MM.1S (cell line): ENCODE results near the gene TRAPPC6A.

ENCODE experiments used
- DNase-seq: peaks from one replicate; pipeline ENCODE4 v3.0.0-alpha.2; 2015
- H2AFZ ChIP-seq: fragments of 300-600 bp; sonication (generic); 2 replicates; pipeline ENCODE4 v1.6.0; 2016; ENCODE audit warnings: antibody characterized with exemption, low read length
- H3F3A ChIP-seq: fragments of 300-600 bp; sonication (generic); 2 replicates; pipeline ENCODE4 v1.6.1; 2016; ENCODE audit warnings: mild to moderate bottlenecking, antibody characterized with exemption, low read length, moderate library complexity, mixed read lengths; ENCODE audit not compliant: insufficient read depth
- H3K27ac ChIP-seq: fragments of 300-600 bp; sonication (generic); 2 replicates; pipeline ENCODE4 v1.5.1; 2016; ENCODE audit warnings: mild to moderate bottlenecking, low read length
- H3K27me3 ChIP-seq: fragments of 300-600 bp; sonication (generic); replicated peaks from 2 replicates; pipeline ENCODE4 v1.6.0; 2016; ENCODE audit warnings: low read length; ENCODE audit not compliant: insufficient read depth
- H3K36me3 ChIP-seq: fragments of 300-600 bp; sonication (generic); replicated peaks from 2 replicates; pipeline ENCODE4 v1.6.1; 2016; ENCODE audit warnings: mild to moderate bottlenecking, low read length, mixed read lengths; ENCODE audit not compliant: insufficient read depth
- H3K4me1 ChIP-seq: fragments of 300-600 bp; sonication (generic); 2 replicates; pipeline ENCODE4 v1.6.1; 2016; ENCODE audit warnings: low read length, mixed read lengths
- H3K4me2 ChIP-seq: fragments of 300-600 bp; sonication (generic); 2 replicates; pipeline ENCODE4 v1.6.0; 2016; ENCODE audit warnings: low read depth, low read length
- H3K4me3 ChIP-seq: fragments of 300-600 bp; sonication (generic); 2 replicates; pipeline ENCODE4 v1.5.1; 2016; ENCODE audit warnings: low read length, mixed read lengths
- H3K79me2 ChIP-seq: fragments of 300-600 bp; sonication (generic); 2 replicates; pipeline ENCODE4 v1.6.1; 2016; ENCODE audit warnings: mixed run types, low read length, mixed read lengths
- H3K9ac ChIP-seq: fragments of 300-600 bp; sonication (generic); 2 replicates; pipeline ENCODE4 v1.6.1; 2016; ENCODE audit warnings: low read length, mixed read lengths
- H3K9me2 ChIP-seq: fragments of 300-600 bp; sonication (generic); replicated peaks from 2 replicates; pipeline ENCODE4 v1.6.1; 2016; ENCODE audit warnings: mild to moderate bottlenecking, low read length, mixed read lengths; ENCODE audit not compliant: insufficient read depth
- H3K9me3 ChIP-seq: fragments of 300-600 bp; sonication (generic); replicated peaks from 2 replicates; pipeline ENCODE4 v1.6.1; 2016; ENCODE audit warnings: mild to moderate bottlenecking, low read length, mixed read lengths; ENCODE audit not compliant: insufficient read depth
- H4K20me1 ChIP-seq: fragments of 300-600 bp; sonication (generic); 2 replicates; pipeline ENCODE4 v1.6.1; 2016; ENCODE audit warnings: mild to moderate bottlenecking, low read length, moderate library complexity, mixed read lengths; ENCODE audit not compliant: insufficient read depth
- EZH2 ChIP-seq: fragments of 300-600 bp; sonication (generic); optimal IDR thresholded peaks from 2 replicates; pipeline ENCODE3; 2017; ENCODE audit warnings: low read depth, mild to moderate bottlenecking, antibody characterized with exemption, low read length, mixed read lengths
- EZH2phosphoT487 ChIP-seq: fragments of 300-600 bp; sonication (generic); IDR thresholded peaks from 2 replicates; pipeline ENCODE4 v1.6.1; 2018; ENCODE audit warnings: antibody characterized with exemption, low read length
- TF ChIP-seq, protein P1 (sequence below): fragments of 300-600 bp; sonication (generic); IDR thresholded peaks from 2 replicates; pipeline ENCODE4 v1.5.1; 2016; ENCODE audit warnings: antibody characterized with exemption, low read length, mixed read lengths

Gene TRAPPC6A

DNA sequence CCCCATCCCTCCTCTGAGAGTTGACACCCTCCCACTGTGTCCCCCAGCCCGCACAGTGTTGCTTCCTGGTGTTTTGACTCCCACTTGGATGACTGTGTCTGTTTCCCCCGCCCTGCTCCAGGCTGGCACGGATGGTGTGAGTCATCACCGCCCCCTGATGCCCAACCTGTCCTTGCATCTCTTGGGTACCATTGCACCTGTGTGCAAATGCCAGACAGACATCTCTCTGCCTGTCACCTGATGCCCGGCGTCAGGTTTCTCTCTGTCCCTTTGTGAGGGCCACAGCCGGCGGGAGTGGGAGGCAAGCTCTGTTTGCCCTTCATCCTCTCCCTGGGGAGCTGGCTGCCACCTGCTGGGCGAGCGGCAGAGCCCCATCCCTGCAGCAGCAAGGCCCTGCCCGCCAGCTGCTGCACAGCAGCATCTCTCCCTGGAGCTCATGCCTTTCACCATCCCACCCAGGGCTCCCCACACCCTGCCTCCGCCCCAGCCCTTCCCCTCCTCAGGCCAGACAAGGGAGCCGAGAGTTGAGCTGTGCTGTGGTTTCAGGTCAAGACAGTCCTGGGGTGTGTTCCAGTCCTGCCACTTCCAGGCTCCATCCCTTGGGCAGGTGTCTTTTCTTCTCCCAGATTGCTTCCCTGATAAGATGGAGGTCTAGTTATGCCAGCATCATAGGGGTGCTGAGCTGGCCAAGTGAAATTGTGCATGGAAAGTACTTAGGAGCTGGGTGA, 47.0 kb downstream of the TRAPPC6A start:
- Histone ChIP-seq H3K27me3 (no peaks in the 10 kb centered on the region), H3K36me3 (no peaks in the 10 kb centered on the region), H4K20me1 (no peaks in the 10 kb centered on the region), H3K4me3 (no peak overlapping the region), H3K9me3 (no peaks in the 10 kb centered on the region), H3K79me2 (peaks cover 97% of the 10 kb centered on the region), H3K9me2 (no peaks in the 10 kb centered on the region), H3F3A (peaks cover 9% of the 10 kb centered on the region), H3K9ac (no peak overlapping the region), H3K4me1 (peaks cover 25% of the 10 kb centered on the region), H3K27ac (no peak overlapping the region), H2AFZ (no peak overlapping the region), H3K4me2 (no peak overlapping the region)
- TF ChIP-seq EZH2phosphoT487 (no peak), EZH2 (no peak)
- TF ChIP-seq, protein P1, sequence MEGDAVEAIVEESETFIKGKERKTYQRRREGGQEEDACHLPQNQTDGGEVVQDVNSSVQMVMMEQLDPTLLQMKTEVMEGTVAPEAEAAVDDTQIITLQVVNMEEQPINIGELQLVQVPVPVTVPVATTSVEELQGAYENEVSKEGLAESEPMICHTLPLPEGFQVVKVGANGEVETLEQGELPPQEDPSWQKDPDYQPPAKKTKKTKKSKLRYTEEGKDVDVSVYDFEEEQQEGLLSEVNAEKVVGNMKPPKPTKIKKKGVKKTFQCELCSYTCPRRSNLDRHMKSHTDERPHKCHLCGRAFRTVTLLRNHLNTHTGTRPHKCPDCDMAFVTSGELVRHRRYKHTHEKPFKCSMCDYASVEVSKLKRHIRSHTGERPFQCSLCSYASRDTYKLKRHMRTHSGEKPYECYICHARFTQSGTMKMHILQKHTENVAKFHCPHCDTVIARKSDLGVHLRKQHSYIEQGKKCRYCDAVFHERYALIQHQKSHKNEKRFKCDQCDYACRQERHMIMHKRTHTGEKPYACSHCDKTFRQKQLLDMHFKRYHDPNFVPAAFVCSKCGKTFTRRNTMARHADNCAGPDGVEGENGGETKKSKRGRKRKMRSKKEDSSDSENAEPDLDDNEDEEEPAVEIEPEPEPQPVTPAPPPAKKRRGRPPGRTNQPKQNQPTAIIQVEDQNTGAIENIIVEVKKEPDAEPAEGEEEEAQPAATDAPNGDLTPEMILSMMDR: peak; percentile 54
- DNase-seq: peak; percentile 39

DNA sequence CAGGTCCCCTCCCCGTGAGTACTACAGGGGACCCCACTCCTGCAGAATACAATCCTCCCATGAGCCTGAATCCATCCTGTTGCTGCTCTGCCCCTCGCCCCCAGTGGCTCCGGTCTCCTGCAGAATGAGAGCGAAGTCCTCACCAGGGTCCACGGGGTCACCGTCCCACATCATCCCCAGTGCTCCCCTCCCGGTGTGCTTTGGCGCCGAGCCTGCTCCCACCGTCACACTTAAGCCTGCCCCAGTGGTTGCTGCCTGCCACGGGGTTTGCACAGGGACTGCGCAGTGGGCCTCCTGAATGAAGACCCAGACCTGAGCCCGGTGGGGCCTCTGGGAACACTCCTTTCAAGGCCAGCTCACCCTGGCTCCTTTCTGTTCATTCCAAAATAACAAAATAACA, 47.8 kb downstream of the TRAPPC6A start:
- Histone ChIP-seq H3K9me3 (no peaks in the 10 kb centered on the region), H3K4me1 (peaks cover 21% of the 10 kb centered on the region), H3K36me3 (no peaks in the 10 kb centered on the region), H3K79me2 (peaks cover 97% of the 10 kb centered on the region), H3K27ac (no peak overlapping the region), H3K27me3 (no peaks in the 10 kb centered on the region), H3F3A (peaks cover 3% of the 10 kb centered on the region; the same call in 1 of the 2 replicates), H4K20me1 (no peaks in the 10 kb centered on the region), H3K9me2 (no peaks in the 10 kb centered on the region), H2AFZ (no peak overlapping the region), H3K9ac (no peak overlapping the region), H3K4me2 (no peak overlapping the region), H3K4me3 (no peak overlapping the region)
- no peak for DNase-seq
- TF ChIP-seq EZH2 (no peak), EZH2phosphoT487 (no peak)
- TF ChIP-seq, protein P1: no peak

DNA sequence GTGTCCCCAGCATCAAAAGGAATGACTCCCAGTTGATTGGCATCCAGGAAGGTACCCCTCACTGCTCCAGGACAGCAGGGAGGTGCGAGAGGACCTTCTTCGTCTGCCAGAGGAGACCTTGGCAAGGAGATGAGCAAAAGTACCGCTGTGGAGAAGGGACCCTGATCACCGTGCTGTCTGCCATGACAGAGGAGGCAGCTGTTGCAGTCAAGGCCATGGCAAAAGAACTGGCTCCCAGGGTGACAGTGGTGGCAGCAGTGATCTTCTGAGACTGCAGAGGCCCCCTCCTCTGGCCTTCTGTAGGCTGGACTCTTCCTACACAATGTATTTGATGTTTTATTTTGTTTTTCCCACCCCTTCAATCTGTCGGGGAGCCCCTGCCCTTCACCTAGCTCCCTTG, 49.2 kb downstream of the TRAPPC6A start:
- no peak overlapping the region for H3K27ac ChIP-seq
- no peak overlapping the region for H3K4me3 ChIP-seq
- no peak overlapping the region for H2AFZ ChIP-seq
- no peaks in the 10 kb centered on the region for H3K36me3 ChIP-seq
- no peaks in the 10 kb centered on the region for H3K9me3 ChIP-seq
- DNase-seq: no peak
- no peak for TF ChIP-seq EZH2
- TF ChIP-seq, protein P1: no peak
- TF ChIP-seq EZH2phosphoT487: no peak
- no peaks in the 10 kb centered on the region for H3K27me3 ChIP-seq
- H3K4me2 ChIP-seq: no peak overlapping the region
- H4K20me1 ChIP-seq: no peaks in the 10 kb centered on the region
- 0 out of 2 replicates have a peak, but pooled peaks cover 3% of the 10 kb centered on the region for H3F3A ChIP-seq
- no peaks in the 10 kb centered on the region for H3K9me2 ChIP-seq
- H3K79me2 ChIP-seq: peaks cover 96% of the 10 kb centered on the region
- no peak overlapping the region for H3K9ac ChIP-seq
- peaks cover 20% of the 10 kb centered on the region for H3K4me1 ChIP-seq
